T-helper 1 cell treated with Interleukin-12 subunit alpha and Interleukin-12 subunit beta and Interleukin-4 antibody, amounts not matched to agents 30 μg/mL and 1 μg/mL, for 36 hours (primary cell): ENCODE measurements around the gene PHETA1.

Experiments
- H3K27ac Mint-ChIP-seq: one replicate; pipeline ENCODE4 v1.8.0; 2021; ENCODE audit warnings: mild to moderate bottlenecking, mixed read lengths
- H3K27me3 Mint-ChIP-seq: one replicate; pipeline ENCODE4 v1.8.0; 2021; ENCODE audit warnings: low read depth, mixed read lengths
- H3K36me3 Mint-ChIP-seq: one replicate; pipeline ENCODE4 v1.8.0; 2021; ENCODE audit warnings: low read depth, mixed read lengths
- H3K4me1 Mint-ChIP-seq: one replicate; pipeline ENCODE4 v1.8.0; 2021; ENCODE audit warnings: low read depth, mixed read lengths
- H3K4me3 Mint-ChIP-seq: one replicate; pipeline ENCODE4 v1.8.0; 2021; ENCODE audit warnings: mild to moderate bottlenecking, moderate library complexity, mixed read lengths
- H3K9me3 Mint-ChIP-seq: one replicate; pipeline ENCODE4 v1.8.0; 2021; ENCODE audit warnings: mixed read lengths

PHETA1 gene

GRCh38 chr12:111368788-111369495, at the start of gene PHETA1:
TSS of gene PHETA1 (minus strand) at chr12:111369095. CDS start at chr12:111363427, 5,668 bp downstream.
- H3K4me1 Mint-ChIP-seq: peaks cover 10% of the 10 kb centered on the region
- H3K9me3 Mint-ChIP-seq: no peaks in the 10 kb centered on the region
- no peaks in the 10 kb centered on the region for H3K36me3 Mint-ChIP-seq
- peaks cover 18% of the 10 kb centered on the region for H3K27me3 Mint-ChIP-seq
- peak within 1 kb of the TSS; percentile 81 for H3K4me3 Mint-ChIP-seq
- H3K27ac Mint-ChIP-seq: no peak within 1 kb of the TSS

- Mint-ChIP-seq H3K27me3 (no peaks in the 10 kb centered on the region), H3K36me3 (peaks cover 31% of the 10 kb centered on the region), H3K27ac (no peak overlapping the region), H3K9me3 (no peaks in the 10 kb centered on the region), H3K4me3 (no peak overlapping the region), H3K4me1 (peaks cover 20% of the 10 kb centered on the region)
These were observed 49.6 kb upstream of the PHETA1 start for GRCh38 chr12:111418594-111418880.

- H3K4me3 Mint-ChIP-seq: no peak overlapping the region
- peaks cover 25% of the 10 kb centered on the region for H3K4me1 Mint-ChIP-seq
- H3K36me3 Mint-ChIP-seq: peaks cover 34% of the 10 kb centered on the region
- no peak overlapping the region for H3K27ac Mint-ChIP-seq
- no peaks in the 10 kb centered on the region for H3K9me3 Mint-ChIP-seq
- H3K27me3 Mint-ChIP-seq: no peaks in the 10 kb centered on the region
These were observed 49.1 kb upstream of the PHETA1 start for GRCh38 chr12:111417784-111418593.

- peaks cover 35% of the 10 kb centered on the region for H3K36me3 Mint-ChIP-seq
These were observed 48.4 kb upstream of the PHETA1 start for GRCh38 chr12:111417290-111417689.

GRCh38 chr12:111414711-111415252, 45.9 kb upstream of the PHETA1 start:
- no peak overlapping the region for H3K27ac Mint-ChIP-seq
- H3K27me3 Mint-ChIP-seq: no peaks in the 10 kb centered on the region
- no peak overlapping the region for H3K4me3 Mint-ChIP-seq
- H3K36me3 Mint-ChIP-seq: peaks cover 26% of the 10 kb centered on the region
- H3K4me1 Mint-ChIP-seq: peaks cover 40% of the 10 kb centered on the region
- H3K9me3 Mint-ChIP-seq: no peaks in the 10 kb centered on the region

More at GRCh38 chr12:111417290-111417689, 48.4 kb upstream of the PHETA1 start:
- H3K27me3 Mint-ChIP-seq: no peaks in the 10 kb centered on the region
- H3K4me3 Mint-ChIP-seq: no peak overlapping the region
- no peaks in the 10 kb centered on the region for H3K9me3 Mint-ChIP-seq
- H3K27ac Mint-ChIP-seq: no peak overlapping the region
- peaks cover 27% of the 10 kb centered on the region for H3K4me1 Mint-ChIP-seq

GRCh38 chr12:111413442-111414086, 44.7 kb upstream of the PHETA1 start:
- H3K4me1 Mint-ChIP-seq: peaks cover 49% of the 10 kb centered on the region
- H3K27ac Mint-ChIP-seq: peak overlapping the region; percentile 78
- no peak overlapping the region for H3K4me3 Mint-ChIP-seq
- no peaks in the 10 kb centered on the region for H3K27me3 Mint-ChIP-seq
- H3K36me3 Mint-ChIP-seq: peaks cover 29% of the 10 kb centered on the region
- no peaks in the 10 kb centered on the region for H3K9me3 Mint-ChIP-seq

- Mint-ChIP-seq H3K9me3 (no peaks in the 10 kb centered on the region), H3K27ac (peak overlapping the region; percentile 78), H3K27me3 (no peaks in the 10 kb centered on the region), H3K4me3 (no peak overlapping the region), H3K36me3 (peaks cover 29% of the 10 kb centered on the region), H3K4me1 (peaks cover 53% of the 10 kb centered on the region)
These were observed 44.0 kb upstream of the PHETA1 start for GRCh38 chr12:111412830-111413441.

- peaks cover 58% of the 10 kb centered on the region for H3K4me1 Mint-ChIP-seq
- no peaks in the 10 kb centered on the region for H3K27me3 Mint-ChIP-seq
- H3K4me3 Mint-ChIP-seq: peak overlapping the region; percentile 40
- H3K36me3 Mint-ChIP-seq: peaks cover 26% of the 10 kb centered on the region
- H3K27ac Mint-ChIP-seq: peak overlapping the region; percentile 78
- H3K9me3 Mint-ChIP-seq: no peaks in the 10 kb centered on the region
These were observed 43.3 kb upstream of the PHETA1 start for GRCh38 chr12:111412007-111412829.

- Mint-ChIP-seq H3K4me3 (no peak overlapping the region), H3K27ac (no peak overlapping the region), H3K9me3 (no peaks in the 10 kb centered on the region), H3K27me3 (no peaks in the 10 kb centered on the region), H3K36me3 (peaks cover 24% of the 10 kb centered on the region), H3K4me1 (peaks cover 59% of the 10 kb centered on the region)
These were observed 42.4 kb upstream of the PHETA1 start for GRCh38 chr12:111411185-111411764.

GRCh38 chr12:111410431-111411184, 41.7 kb upstream of the PHETA1 start:
- peaks cover 57% of the 10 kb centered on the region for H3K4me1 Mint-ChIP-seq
- no peak overlapping the region for H3K4me3 Mint-ChIP-seq
- no peaks in the 10 kb centered on the region for H3K27me3 Mint-ChIP-seq
- no peaks in the 10 kb centered on the region for H3K9me3 Mint-ChIP-seq
- H3K36me3 Mint-ChIP-seq: peaks cover 22% of the 10 kb centered on the region
- peak overlapping the region; percentile 59 for H3K27ac Mint-ChIP-seq

- H3K27ac Mint-ChIP-seq: no peak overlapping the region
- peaks cover 54% of the 10 kb centered on the region for H3K4me1 Mint-ChIP-seq
- H3K4me3 Mint-ChIP-seq: peak overlapping the region; percentile 71
- H3K27me3 Mint-ChIP-seq: no peaks in the 10 kb centered on the region
- H3K9me3 Mint-ChIP-seq: no peaks in the 10 kb centered on the region
- H3K36me3 Mint-ChIP-seq: peaks cover 19% of the 10 kb centered on the region
These were observed 41.0 kb upstream of the PHETA1 start for GRCh38 chr12:111409780-111410430.

- no peaks in the 10 kb centered on the region for H3K27me3 Mint-ChIP-seq
- peak overlapping the region; percentile 71 for H3K4me3 Mint-ChIP-seq
- H3K36me3 Mint-ChIP-seq: peaks cover 14% of the 10 kb centered on the region
- H3K4me1 Mint-ChIP-seq: peaks cover 55% of the 10 kb centered on the region
- peak overlapping the region; percentile 73 for H3K27ac Mint-ChIP-seq
- H3K9me3 Mint-ChIP-seq: no peaks in the 10 kb centered on the region
These were observed 40.5 kb upstream of the PHETA1 start for GRCh38 chr12:111409403-111409779.
